GM23338 (cell line): ENCODE measurements around the gene TSTD2. TPM values are rescaled to one million over a fixed set of nuclear protein-coding genes. Genes with fewer than 3 reads are reported as not detected.

Experiments
- ATAC-seq: fragments of 200-7000 bp; cut with Tn5 transposase; 3 replicates; pipeline ENCODE4 v1.9.1; 2020
- DNase-seq: peaks from one replicate; pipeline ENCODE4 v3.0.0-alpha.2; 2015; ENCODE audit warnings: low spot score
- H2AFZ ChIP-seq: fragments of 200-600 bp; sonication (generic); 2 replicates; pipeline ENCODE4 v1.8.0; 2016; ENCODE audit warnings: antibody characterized with exemption, mild to moderate bottlenecking, moderate library complexity
- H3F3A ChIP-seq: fragments of 200-600 bp; sonication (generic); replicated peaks from 2 replicates; pipeline ENCODE4 v1.8.0; 2017; ENCODE audit warnings: antibody characterized with exemption, mixed run types, low read depth
- H3K27ac ChIP-seq: fragments of 200-600 bp; sonication (generic); 2 replicates; pipeline ENCODE4 v1.6.1; 2016; ENCODE audit warnings: low read depth
- H3K27me3 ChIP-seq: fragments of 200-600 bp; sonication (generic); 2 replicates; pipeline ENCODE4 v1.8.0; 2016; ENCODE audit warnings: mild to moderate bottlenecking, mixed run types, moderate library complexity; ENCODE audit not compliant: insufficient read depth
- H3K36me3 ChIP-seq: fragments of 200-600 bp; sonication (generic); 2 replicates; pipeline ENCODE4 v1.8.0; 2016; ENCODE audit warnings: mild to moderate bottlenecking; ENCODE audit not compliant: insufficient read depth
- H3K4me1 ChIP-seq: fragments of 200-600 bp; sonication (generic); 2 replicates; pipeline ENCODE4 v1.8.0; 2016; ENCODE audit warnings: mild to moderate bottlenecking, moderate library complexity; ENCODE audit not compliant: insufficient read depth
- H3K4me2 ChIP-seq: fragments of 200-600 bp; sonication (generic); 2 replicates; pipeline ENCODE4 v1.7.1; 2017; ENCODE audit warnings: mixed run types
- H3K4me3 ChIP-seq: fragments of 200-600 bp; sonication (generic); 2 replicates; pipeline ENCODE4 v1.6.1; 2016; ENCODE audit warnings: mixed run types
- H3K79me2 ChIP-seq: fragments of 200-600 bp; sonication (generic); replicated peaks from 2 replicates; pipeline ENCODE4 v1.8.0; 2017; ENCODE audit warnings: mild to moderate bottlenecking; ENCODE audit not compliant: insufficient read depth
- H3K9me2 ChIP-seq: fragments of 200-600 bp; sonication (generic); 2 replicates; pipeline ENCODE4 v1.8.0; 2017; ENCODE audit not compliant: insufficient read depth
- H4K20me1 ChIP-seq: fragments of 200-600 bp; sonication (generic); replicated peaks from 2 replicates; pipeline ENCODE4 v1.8.0; 2017; ENCODE audit warnings: mild to moderate bottlenecking; ENCODE audit not compliant: insufficient read depth
- H3K27ac Mint-ChIP-seq: 2 replicates; pipeline ENCODE4 v1.8.0; 2020; ENCODE audit warnings: inconsistent platforms, mild to moderate bottlenecking, moderate library complexity, mixed read lengths
- H3K27me3 Mint-ChIP-seq: 3 replicates; pipeline ENCODE4 v1.8.0; 2022; ENCODE audit warnings: low read depth, mild to moderate bottlenecking, moderate library complexity, mixed read lengths, inconsistent platforms; ENCODE audit not compliant: insufficient read depth, poor library complexity
- H3K36me3 Mint-ChIP-seq: 3 replicates; pipeline ENCODE4 v1.8.0; 2021; ENCODE audit warnings: low read depth, mild to moderate bottlenecking, inconsistent platforms, moderate library complexity, mixed read lengths
- H3K4me1 Mint-ChIP-seq: 3 replicates; pipeline ENCODE4 v1.8.0; 2020; ENCODE audit warnings: mild to moderate bottlenecking, inconsistent platforms, mixed read lengths
- H3K4me3 Mint-ChIP-seq: 3 replicates; pipeline ENCODE4 v1.8.0; 2021; ENCODE audit warnings: moderate library complexity, mild to moderate bottlenecking, inconsistent platforms, mixed read lengths
- H3K9me3 Mint-ChIP-seq: 3 replicates; pipeline ENCODE4 v1.8.0; 2020; ENCODE audit warnings: moderate library complexity, mild to moderate bottlenecking, inconsistent platforms, mixed read lengths
- CREB1 ChIP-seq: fragments of 250-450 bp; sonication (Bioruptor Pico); IDR thresholded peaks from 2 replicates; pipeline ENCODE4 v1.5.0; 2020; ENCODE audit warnings: low read depth, mild to moderate bottlenecking, moderate library complexity
- CTCF ChIP-seq, 2 experiments: fragments of 200-600 bp in 1 of 2; sonication (generic) in 1 of 2; conservative IDR thresholded peaks; 2 replicates each; pipeline versions ENCODE4 v1.5.1 to v1.6.1; 2016 to 2017; ENCODE audit warnings: antibody characterized with exemption in 2 of 2, low read depth in 2 of 2, mild to moderate bottlenecking in 2 of 2, moderate library complexity in 1 of 2
- ETS1 ChIP-seq: IDR thresholded peaks from 2 replicates; pipeline ENCODE4 v1.6.1; 2016; ENCODE audit warnings: antibody characterized with exemption
- EZH2phosphoT487 ChIP-seq: fragments of 200-600 bp; sonication (generic); IDR thresholded peaks from one replicate; pipeline ENCODE4 v1.8.1; 2018; ENCODE audit warnings: antibody characterized with exemption; ENCODE audit not compliant: unreplicated experiment
- JUNB ChIP-seq: IDR thresholded peaks from one replicate; pipeline ENCODE4 v1.6.1; 2016; ENCODE audit warnings: antibody characterized with exemption; ENCODE audit not compliant: unreplicated experiment
- NANOG ChIP-seq: IDR thresholded peaks from 2 replicates; pipeline ENCODE4 v1.6.1; 2016; ENCODE audit warnings: antibody characterized with exemption, borderline replicate concordance
- POLR2AphosphoS5 ChIP-seq: IDR thresholded peaks from 2 replicates; pipeline ENCODE4 v1.6.1; 2016; ENCODE audit warnings: antibody characterized with exemption, low read depth
- REST ChIP-seq: IDR thresholded peaks from one replicate; pipeline ENCODE4 v1.6.1; 2018; ENCODE audit warnings: antibody characterized with exemption; ENCODE audit not compliant: unreplicated experiment
- ZNF114 ChIP-seq: fragments of 250-450 bp; sonication (Bioruptor Pico); IDR thresholded peaks from 2 replicates; pipeline ENCODE4 v1.5.0; 2020; ENCODE audit warnings: mild to moderate bottlenecking, moderate library complexity
- polyA plus RNA-seq: library from polyadenylated mRNA; unstranded; fragments of >200 nt; fragmentation: Nextera tagmentation; extraction: Ambion mirVana; gene quantifications from 2 replicates; pipeline ENCODE4 v1.2.1, GENCODE V29; 2016
- total RNA-seq: library from RNA; depleted of rRNA; stranded (reverse); fragments of >200 nt; shearing (Covaris generic); gene quantifications from 2 replicates; pipeline ENCODE4 v1.2.3, GENCODE V29; 2014

Gene TSTD2
- total and polyA plus RNA-seq, 2 experiments from 2014 or later, result 8.5 to 21.8 TPM

- TF ChIP-seq CTCF (conservative IDR thresholded peaks at IDR 0.05; ENCODE audit: low read depth in 2 of 2) (no peak), ZNF114 (CRISPR knock-in tag) (no peak)
These were observed 42.5 kb upstream of the TSTD2 start (continued) for GRCh38 chr9:97675655-97676054.

GRCh38 chr9:97673922-97674321, 40.8 kb upstream of the TSTD2 start:
- Mint-ChIP-seq H3K36me3 (peaks cover 53% of the 10 kb centered on the region), H3K27ac (no peak overlapping the region)
- H3F3A ChIP-seq, result no peaks in the 10 kb centered on the region

GRCh38 chr9:97672403-97672802, 39.2 kb upstream of the TSTD2 start:
- Mint-ChIP-seq H3K27ac (no peak overlapping the region), H3K9me3 (no peaks in the 10 kb centered on the region), H3K4me3 (no peak overlapping the region), H3K27me3 (no peaks in the 10 kb centered on the region), H3K4me1 (no peaks in the 10 kb centered on the region), H3K36me3 (peaks cover 66% of the 10 kb centered on the region)
- ATAC-seq, result no peak
- Histone ChIP-seq H3K9me2 (no peaks in the 10 kb centered on the region), H2AFZ (no peak overlapping the region), H3K27me3 (no peaks in the 10 kb centered on the region), H3K4me1 (no peaks in the 10 kb centered on the region), H3K79me2 (no peaks in the 10 kb centered on the region), H3K4me3 (no peak overlapping the region), H4K20me1 (0 out of 2 replicates have a peak, but pooled peaks cover 2% of the 10 kb centered on the region), H3K27ac (no peak overlapping the region), H3K4me2 (no peak overlapping the region), H3K36me3 (peaks cover 48% of the 10 kb centered on the region), H3F3A (no peaks in the 10 kb centered on the region)
- DNase-seq, result no peak
- TF ChIP-seq POLR2AphosphoS5 (no peak), CREB1 (no peak), JUNB (no peak), ETS1 (no peak), NANOG (no peak), REST (no peak), EZH2phosphoT487 (no peak)

More at GRCh38 chr9:97673922-97674321, 40.8 kb upstream of the TSTD2 start:
- Histone ChIP-seq H2AFZ (no peak overlapping the region), H3K9me2 (no peaks in the 10 kb centered on the region), H4K20me1 (0 out of 2 replicates have a peak, but pooled peaks cover 2% of the 10 kb centered on the region), H3K4me3 (no peak overlapping the region), H3K4me1 (no peaks in the 10 kb centered on the region), H3K4me2 (no peak overlapping the region), H3K27me3 (no peaks in the 10 kb centered on the region), H3K36me3 (peaks cover 35% of the 10 kb centered on the region), H3K79me2 (no peaks in the 10 kb centered on the region), H3K27ac (no peak overlapping the region)
- no peaks in the 10 kb centered on the region for H3K9me3 Mint-ChIP-seq
- H3K27me3 Mint-ChIP-seq, result peaks cover 1% of the 10 kb centered on the region
- TF ChIP-seq POLR2AphosphoS5, result no peak
- no peak overlapping the region for H3K4me3 Mint-ChIP-seq
- H3K4me1 Mint-ChIP-seq, result no peaks in the 10 kb centered on the region
- DNase-seq (no peak), ATAC-seq (no peak)
